Left renal cortex interstitium (tissue), 4 donors: Measurements from ENCODE around the gene PPP2R5A. TPM values are rescaled to one million over a fixed set of nuclear protein-coding genes. Genes with fewer than 3 reads are reported as not detected.
"Not testable (repeated sequence)": the region's sequence is repeated elsewhere in the genome, so short reads cannot be mapped to it uniquely, and the experiment has no call there.

ENCODE experiments used
- DNase-seq, 4 donors: peaks; one replicate each; pipeline ENCODE4 v3.0.0-alpha.2; 2013; ENCODE audit warnings: low read depth in 4 of 4, low spot score in 2 of 4, missing footprints in 1 of 4
- polyA plus RNA-seq, 4 donors: library from polyadenylated mRNA; unstranded; fragments of 120-200 nt; gene quantifications; one replicate each; pipeline ENCODE4 v1.2.1, GENCODE V29; 2013; ENCODE audit not compliant: insufficient read length in 4 of 4

PPP2R5A gene
- polyA plus RNA-seq, 4 donors: 30.6 to 40.2 (median 33.4) TPM

- no peak for DNase-seq
These were observed 66.6 kb downstream of the PPP2R5A start for GRCh38 chr1:212351588-212352362.

GRCh38 chr1:212353181-212353580, 68.0 kb downstream of the PPP2R5A start:
- DNase-seq: no peak

GRCh38 chr1:212354464-212354863, 69.3 kb downstream of the PPP2R5A start:
- DNase-seq: no peak

- DNase-seq: no peak
These were observed 70.2 kb downstream of the PPP2R5A start for GRCh38 chr1:212355230-212355969.

- no peak for DNase-seq
These were observed 74.7 kb downstream of the PPP2R5A start for GRCh38 chr1:212359794-212360479.

GRCh38 chr1:212364985-212365384, 79.8 kb downstream of the PPP2R5A start:
- no peak for DNase-seq

- DNase-seq: no peak
These were observed 81.7 kb downstream of the PPP2R5A start for GRCh38 chr1:212366901-212367300.

GRCh38 chr1:212367474-212368072, 82.4 kb downstream of the PPP2R5A start:
- no peak for DNase-seq

GRCh38 chr1:212368073-212368484, 82.9 kb downstream of the PPP2R5A start:
- DNase-seq: peak in 1 of 4 donors; percentile 19

- no peak for DNase-seq
These were observed 90.8 kb downstream of the PPP2R5A start for GRCh38 chr1:212375986-212376385.

GRCh38 chr1:212377644-212378043, 92.4 kb downstream of the PPP2R5A start:
- DNase-seq: no peak

GRCh38 chr1:212379366-212379765, 94.2 kb downstream of the PPP2R5A start:
- no peak for DNase-seq

GRCh38 chr1:212381397-212382035, 96.3 kb downstream of the PPP2R5A start:
- DNase-seq: no peak

GRCh38 chr1:212386029-212386428, 100.8 kb downstream of the PPP2R5A start:
- no peak for DNase-seq

- DNase-seq: no peak
These were observed 103.9 kb downstream of the PPP2R5A start for GRCh38 chr1:212388985-212389716.

GRCh38 chr1:212395678-212396437, 110.6 kb downstream of the PPP2R5A start:
- DNase-seq: not testable (repeated sequence)

GRCh38 chr1:212396638-212397037, 111.4 kb downstream of the PPP2R5A start:
- no peak for DNase-seq

GRCh38 chr1:212397171-212397570, 112.0 kb downstream of the PPP2R5A start:
- no peak for DNase-seq

GRCh38 chr1:212401042-212401441, 115.8 kb downstream of the PPP2R5A start:
- DNase-seq: no peak
